TTC549 (cell line): ENCODE measurements around the gene RPRD2.

Experiments used
- FAIRE-seq: peaks from 2 replicates; lab custom pipeline; 2012; peaks lifted over from hg19 to GRCh38; lab: Jason Lieb, UNC

Gene RPRD2

DNA sequence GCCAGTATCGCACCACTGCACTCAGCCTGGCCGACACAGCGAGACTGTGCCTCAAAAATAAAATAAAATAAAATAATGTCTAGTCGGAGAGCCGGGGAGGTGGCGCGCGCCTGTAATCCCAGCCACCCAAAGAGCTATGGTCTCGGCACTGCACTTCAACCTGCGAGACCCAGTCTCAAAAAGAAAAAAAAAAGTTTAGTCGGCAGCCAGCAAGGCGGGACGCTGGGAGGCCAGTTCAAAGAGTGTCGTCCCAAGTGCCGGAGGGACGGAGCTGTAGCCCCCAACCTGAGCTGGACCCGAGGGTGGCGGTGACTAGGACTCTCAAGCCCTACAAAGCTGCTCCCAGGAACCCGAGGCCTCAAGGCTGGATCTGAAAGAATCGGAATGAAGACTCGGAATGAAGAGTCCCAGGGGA is 151.0 kb downstream of the RPRD2 start:
- FAIRE-seq, result no peak

DNA sequence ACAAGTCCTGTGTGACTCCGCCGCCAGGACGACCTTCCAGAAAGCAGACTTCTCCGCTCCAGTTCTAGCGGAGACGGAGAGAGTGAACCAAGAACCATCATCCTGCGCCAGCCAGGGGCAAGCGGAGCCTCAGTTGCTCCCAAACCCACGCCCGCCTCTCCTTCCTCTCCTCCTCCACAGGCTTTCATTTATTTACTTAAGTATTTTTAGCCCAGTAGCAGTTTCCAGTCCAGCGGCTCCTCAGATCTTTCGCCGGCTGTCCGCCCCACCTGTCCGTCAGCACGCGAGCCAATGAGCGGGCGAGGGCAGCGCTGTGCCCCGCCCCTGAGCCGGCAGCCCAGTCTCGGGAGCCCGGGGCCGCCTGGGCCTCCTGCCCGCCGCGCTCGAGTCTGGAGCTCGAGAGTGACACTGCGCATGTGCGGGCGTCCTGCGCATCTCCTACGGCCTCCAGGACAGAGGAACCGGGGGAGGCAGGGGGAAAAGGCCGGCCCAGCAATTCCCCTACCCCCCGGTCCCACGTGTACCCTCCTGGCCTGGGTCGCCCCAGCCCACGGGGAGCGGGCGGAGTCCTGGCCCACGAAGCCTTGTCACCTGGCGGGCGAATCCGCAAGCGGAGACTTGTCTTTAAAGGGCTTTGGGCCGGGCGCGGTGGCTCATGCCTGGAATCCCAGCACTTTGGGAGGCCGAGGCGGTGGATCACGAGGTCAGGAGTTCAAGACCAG is 151.5 kb downstream of the RPRD2 start, which contains the start of gene FALEC:
Gene FALEC, plus strand, starts transcription at position 425 of the 722 bp plus-strand sequence.
- FAIRE-seq, result peak; percentile 83

DNA sequence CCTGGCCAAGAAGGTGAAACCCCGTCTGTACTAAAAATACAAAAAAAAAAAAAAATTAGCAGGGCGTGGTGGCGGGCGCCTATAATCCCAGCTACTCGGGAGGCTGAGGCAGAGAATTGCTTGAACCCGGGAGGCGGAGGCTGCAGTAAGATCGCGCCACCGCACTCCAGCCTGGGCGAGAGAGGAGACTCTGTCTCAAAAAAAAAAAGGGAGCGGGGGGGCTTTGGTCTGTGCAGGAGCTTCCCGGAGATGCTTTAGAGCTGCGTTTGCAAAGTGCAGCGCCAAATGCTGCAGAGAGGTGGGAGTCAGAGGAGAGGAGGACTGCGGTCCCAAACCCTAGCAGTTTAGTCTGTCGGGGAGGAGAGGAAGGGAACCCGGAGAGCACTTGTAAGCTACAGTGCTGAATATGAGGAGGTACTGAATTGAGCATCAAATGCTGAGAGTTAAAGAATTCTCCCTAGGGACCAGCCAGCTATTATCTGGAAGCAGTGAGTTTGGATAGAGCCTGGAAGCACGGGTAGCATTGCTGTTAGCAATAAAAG is 152.2 kb downstream of the RPRD2 start:
- FAIRE-seq, result no peak

DNA sequence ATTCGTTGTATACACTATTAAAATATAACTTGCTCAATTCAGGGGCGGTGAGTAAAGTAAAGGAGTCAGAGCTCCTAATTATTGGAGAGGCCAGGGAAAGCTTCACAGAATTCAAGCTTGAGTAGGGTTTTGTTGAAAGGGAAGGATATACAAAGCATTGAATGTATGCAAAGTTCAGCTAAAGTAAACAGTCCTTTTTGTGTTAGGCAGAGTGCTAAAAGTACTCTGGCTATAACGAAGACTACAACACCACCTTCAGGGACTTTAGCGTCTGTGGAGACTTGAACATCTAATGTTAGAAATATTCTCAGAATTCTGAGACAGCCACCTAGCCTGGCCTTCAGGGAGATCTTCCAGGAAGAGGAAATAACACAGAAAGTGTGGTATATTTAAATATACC is 152.7 kb downstream of the RPRD2 start:
- FAIRE-seq, result peak; percentile 75

DNA sequence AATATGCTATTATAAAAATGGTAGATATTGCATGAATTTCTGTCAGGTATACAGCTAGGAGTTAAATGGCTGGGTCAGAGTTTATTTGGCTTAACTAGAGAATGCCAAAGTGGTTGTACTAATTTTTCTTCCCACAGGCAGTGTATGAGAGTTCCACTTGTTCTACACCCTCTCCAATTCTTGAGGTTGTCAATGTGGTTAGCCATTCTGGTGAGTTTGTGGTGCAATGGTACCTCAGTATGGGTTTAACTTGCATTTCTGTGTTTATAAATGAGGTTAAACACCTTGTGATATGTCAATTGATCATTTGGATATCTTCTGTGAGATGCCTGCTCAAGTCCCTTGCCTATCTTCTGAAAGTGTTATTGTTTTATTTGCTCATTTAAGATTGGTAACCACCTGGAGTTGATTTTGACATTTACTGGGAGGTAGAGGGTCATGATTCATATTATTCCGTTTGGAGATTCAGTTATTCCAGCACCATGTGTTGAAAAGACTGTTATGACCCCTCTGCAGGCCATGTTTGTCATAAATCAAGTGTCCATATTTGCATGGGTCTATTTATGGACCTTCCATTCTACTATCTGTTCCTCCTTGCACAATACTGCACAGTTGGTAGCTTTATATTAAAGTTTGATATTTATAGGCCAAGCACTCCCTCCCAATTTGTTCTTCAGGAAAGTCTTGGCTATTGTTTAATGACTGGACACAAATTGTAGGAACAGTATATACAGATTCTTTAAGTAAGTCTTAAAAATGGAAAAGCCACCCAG is 157.4 kb downstream of the RPRD2 start:
- FAIRE-seq, result no peak

DNA sequence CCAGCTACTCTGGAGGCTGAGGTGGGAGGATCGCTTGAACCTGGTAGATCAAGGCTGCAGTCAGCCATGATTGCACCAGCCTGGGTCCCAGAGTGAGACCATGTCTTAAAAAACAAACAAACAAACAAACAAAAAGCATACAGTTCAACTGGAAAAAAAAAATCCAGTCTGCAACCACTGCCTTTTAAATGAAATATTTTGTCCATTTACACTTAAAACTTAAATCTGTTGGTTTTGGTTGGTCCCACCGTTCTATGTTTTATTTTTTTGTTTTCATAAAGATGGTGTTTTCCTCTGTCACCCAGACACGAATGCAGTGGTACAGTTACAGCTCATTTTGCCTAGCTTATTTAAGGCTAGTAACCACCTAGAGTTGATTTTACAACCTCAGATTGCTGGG is 161.4 kb downstream of the RPRD2 start:
- FAIRE-seq, result no peak
